HCT116 (cell line): ENCODE results near the gene GPX4. TPM values are rescaled to one million over a fixed set of nuclear protein-coding genes. Genes with fewer than 3 reads are reported as not detected.

Experiments
- ATAC-seq: fragments of 200-7000 bp; cut with Tn5 transposase; 2 replicates; pipeline ENCODE4 v1.9.1; 2020; ENCODE audit warnings: mild to moderate bottlenecking, moderate library complexity
- BruUV-seq: library from RNA; stranded (reverse); fragments of 400-500 nt; replicated peaks from 2 replicates; lab custom pipeline; 2021; lab: Mats Ljungman, UMichigan
- CTCF ChIA-PET: fragments of 300-600 bp; sonication (Branson Sonifier 250); formaldehyde crosslinking; loops from one replicate; lab custom pipeline; 2021; ENCODE audit warnings: antibody characterized with exemption; lab: Charles Lee
- POLR2A ChIA-PET: fragments of 300-600, 350-600 bp; sonication (Branson Sonifier 250); formaldehyde crosslinking; loops from one replicate; lab custom pipeline; 2021; ENCODE audit warnings: antibody characterized with exemption; lab: Charles Lee
- RAD21 ChIA-PET, 2 experiments: fragments of 300-600 bp; sonication (Branson Sonifier 250); formaldehyde crosslinking; loops; one replicate each; lab custom pipeline; 2023; ENCODE audit warnings: low total read pairs in 2 of 2; ENCODE audit not compliant: uncharacterized antibody in 2 of 2, unreplicated experiment in 2 of 2, low non-redundant PET in 1 of 2; lab: Charles Lee
- DNase-seq: peaks from one replicate; pipeline ENCODE4 v3.0.0-alpha.2; 2010; ENCODE audit warnings: low read depth, low spot score
- H2AFZ ChIP-seq: fragments of 200-600 bp; shearing (Covaris generic), sonication (generic); 2 replicates; pipeline ENCODE4 v1.6.1; 2017; ENCODE audit warnings: low read depth, mixed run types, mixed read lengths, antibody characterized with exemption, low read length; ENCODE audit not compliant: poor library complexity, severe bottlenecking
- H3K27ac ChIP-seq: 2 replicates; pipeline ENCODE4 v1.5.1; 2012; ENCODE audit warnings: low read depth, low read length
- H3K27me3 ChIP-seq: fragments of 200-600 bp; sonication (generic); 2 replicates; pipeline ENCODE4 v1.6.1; 2016; ENCODE audit warnings: mixed run types, low read length, mixed read lengths; ENCODE audit not compliant: insufficient read depth
- H3K36me3 ChIP-seq, 2 experiments: fragments of 200-500 bp in 1 of 2; fragments of 200-600 bp in 1 of 2; sonication (Bioruptor generic) in 1 of 2; sonication (generic) in 1 of 2; 2 replicates each; pipeline versions ENCODE4 v1.5.1 to v1.6.1; 2014 to 2016; ENCODE audit warnings: low read length in 2 of 2, inconsistent platforms in 1 of 2, mixed read lengths in 1 of 2, mixed run types in 1 of 2; ENCODE audit not compliant: insufficient read depth in 2 of 2, control insufficient read depth in 1 of 2
- H3K4me1 ChIP-seq, 2 experiments: fragments of 200-600 bp in 1 of 2; sonication (generic) in 1 of 2; 2 replicates each; pipeline versions ENCODE4 v1.5.1 to v1.6.1; 2012 to 2017; ENCODE audit warnings: low read length in 2 of 2, inconsistent platforms in 1 of 2, mild to moderate bottlenecking in 1 of 2, mixed read lengths in 1 of 2, mixed run types in 1 of 2, moderate library complexity in 1 of 2; ENCODE audit not compliant: insufficient read depth in 2 of 2, control insufficient read depth in 1 of 2
- H3K4me2 ChIP-seq: fragments of 200-600 bp; sonication (generic); 2 replicates; pipeline ENCODE4 v1.6.1; 2017; ENCODE audit warnings: mixed run types, low read length, mixed read lengths
- H3K4me3 ChIP-seq, 2 experiments: fragments of 200-600 bp in 1 of 2; sonication (generic) in 1 of 2; replicated peaks in 1 of 2; 2 replicates each; pipeline ENCODE4 v1.5.1; 2011 to 2016; ENCODE audit warnings: low read length in 2 of 2, control low read depth in 1 of 2, low read depth in 1 of 2, mild to moderate bottlenecking in 1 of 2, mixed read lengths in 1 of 2, mixed run types in 1 of 2
- H3K79me2 ChIP-seq: fragments of 200-600 bp; sonication (generic); 2 replicates; pipeline ENCODE4 v1.6.1; 2017; ENCODE audit warnings: mild to moderate bottlenecking, mixed run types, low read length, moderate library complexity, mixed read lengths; ENCODE audit not compliant: insufficient read depth
- H3K9ac ChIP-seq: fragments of 200-600 bp; sonication (generic); 2 replicates; pipeline ENCODE4 v1.6.1; 2016; ENCODE audit warnings: low read length, mixed read lengths
- H3K9me2 ChIP-seq: fragments of 200-600 bp; sonication (generic), shearing (Covaris generic); 2 replicates; pipeline ENCODE4 v1.6.1; 2017; ENCODE audit warnings: mixed run types, mild to moderate bottlenecking, moderate library complexity; ENCODE audit not compliant: insufficient read depth
- H3K9me3 ChIP-seq, 2 experiments: fragments of 200-500 bp in 1 of 2; fragments of 200-600 bp in 1 of 2; sonication (Bioruptor generic) in 1 of 2; sonication (generic) in 1 of 2; 2 replicates each; pipeline ENCODE4 v1.6.1; 2014 to 2017; ENCODE audit warnings: low read length in 2 of 2, mixed read lengths in 2 of 2, inconsistent platforms in 1 of 2, low read depth in 1 of 2, mild to moderate bottlenecking in 1 of 2, mixed run types in 1 of 2, moderate library complexity in 1 of 2; ENCODE audit not compliant: control insufficient read depth in 1 of 2, insufficient read depth in 1 of 2
- H4K20me1 ChIP-seq: fragments of 200-600 bp; sonication (generic), shearing (Covaris generic); 2 replicates; pipeline ENCODE4 v1.6.1; 2017; ENCODE audit warnings: mixed run types, mild to moderate bottlenecking, moderate library complexity; ENCODE audit not compliant: insufficient read depth
- CBX3 ChIP-seq: IDR thresholded peaks from 2 replicates; pipeline ENCODE4 v1.6.1; 2012; ENCODE audit warnings: low read depth
- CEBPB ChIP-seq: IDR thresholded peaks from 2 replicates; pipeline ENCODE4 v1.6.1; 2012; ENCODE audit warnings: low read depth
- EGR1 ChIP-seq: IDR thresholded peaks from 2 replicates; pipeline ENCODE4 v1.6.1; 2012; ENCODE audit warnings: low read depth
- EZH2 ChIP-seq: fragments of 200-600 bp; sonication (generic); IDR thresholded peaks from 2 replicates; pipeline ENCODE4 v1.6.1; 2017; ENCODE audit warnings: antibody characterized with exemption, mixed run types
- FOSL1 ChIP-seq: IDR thresholded peaks from 2 replicates; pipeline ENCODE4 v1.6.1; 2012; ENCODE audit warnings: low read depth
- JUND ChIP-seq: IDR thresholded peaks from 2 replicates; pipeline ENCODE4 v1.6.1; 2012
- POLR2A ChIP-seq: IDR thresholded peaks from 2 replicates; pipeline ENCODE4 v1.7.0; 2011; ENCODE audit warnings: borderline replicate concordance; ENCODE audit not compliant: insufficient read depth, insufficient read length; ENCODE audit errors: extremely low read depth
- POLR2AphosphoS5 ChIP-seq: IDR thresholded peaks from 2 replicates; pipeline ENCODE4 v1.6.1; 2011; ENCODE audit warnings: mild to moderate bottlenecking, low read depth, low read length, moderate library complexity
- RAD21 ChIP-seq: IDR thresholded peaks from 2 replicates; pipeline ENCODE4 v1.6.1; 2012; ENCODE audit warnings: low read depth, mild to moderate bottlenecking
- SIN3A ChIP-seq: IDR thresholded peaks from 2 replicates; pipeline ENCODE4 v1.6.1; 2012; ENCODE audit warnings: low read depth
- SP1 ChIP-seq: IDR thresholded peaks from 2 replicates; pipeline ENCODE4 v1.6.1; 2012; ENCODE audit warnings: low read depth
- TCF7L2 ChIP-seq: IDR thresholded peaks from 2 replicates; pipeline ENCODE4 v1.7.0; 2011; ENCODE audit warnings: borderline replicate concordance, inconsistent platforms; ENCODE audit not compliant: insufficient read depth, insufficient read length; ENCODE audit errors: extremely low read depth
- ZFX ChIP-seq: fragments of 450-650 bp; IDR thresholded peaks from 2 replicates; pipeline ENCODE4 v1.6.1; 2017
- ZNF274 ChIP-seq: fragments of 200-500 bp; sonication (Bioruptor generic); IDR thresholded peaks from 2 replicates; pipeline ENCODE4 v1.6.1; 2014; ENCODE audit warnings: mild to moderate bottlenecking, low read depth, low read length, inconsistent platforms
- intact Hi-C: fragments of 100-400 bp; cut with micrococcal nuclease; formaldehyde crosslinking; loops from 2 replicates; pipeline ENCODE4 v1.10.0; 2022
- total RNA-seq: library from RNA; stranded (reverse); gene quantifications from one replicate; pipeline ENCODE4 v1.2.1, GENCODE V29; 2021; ENCODE audit not compliant: unreplicated experiment
- TF ChIP-seq, protein P1 (sequence below): IDR thresholded peaks from 2 replicates; pipeline ENCODE4 v1.6.1; 2011; ENCODE audit warnings: mild to moderate bottlenecking, low read length, moderate library complexity; ENCODE audit not compliant: insufficient replicate concordance; ENCODE audit errors: extremely low read depth
- TF ChIP-seq, protein P2 (sequence below): IDR thresholded peaks from 2 replicates; pipeline ENCODE4 v1.6.1; 2012
- TF ChIP-seq, protein P3 (sequence below): IDR thresholded peaks from 2 replicates; pipeline ENCODE4 v1.6.1; 2012; ENCODE audit warnings: low read depth

GPX4 gene
- total RNA-seq, 1 experiment from 2014 or later, result 481 TPM

DNA sequence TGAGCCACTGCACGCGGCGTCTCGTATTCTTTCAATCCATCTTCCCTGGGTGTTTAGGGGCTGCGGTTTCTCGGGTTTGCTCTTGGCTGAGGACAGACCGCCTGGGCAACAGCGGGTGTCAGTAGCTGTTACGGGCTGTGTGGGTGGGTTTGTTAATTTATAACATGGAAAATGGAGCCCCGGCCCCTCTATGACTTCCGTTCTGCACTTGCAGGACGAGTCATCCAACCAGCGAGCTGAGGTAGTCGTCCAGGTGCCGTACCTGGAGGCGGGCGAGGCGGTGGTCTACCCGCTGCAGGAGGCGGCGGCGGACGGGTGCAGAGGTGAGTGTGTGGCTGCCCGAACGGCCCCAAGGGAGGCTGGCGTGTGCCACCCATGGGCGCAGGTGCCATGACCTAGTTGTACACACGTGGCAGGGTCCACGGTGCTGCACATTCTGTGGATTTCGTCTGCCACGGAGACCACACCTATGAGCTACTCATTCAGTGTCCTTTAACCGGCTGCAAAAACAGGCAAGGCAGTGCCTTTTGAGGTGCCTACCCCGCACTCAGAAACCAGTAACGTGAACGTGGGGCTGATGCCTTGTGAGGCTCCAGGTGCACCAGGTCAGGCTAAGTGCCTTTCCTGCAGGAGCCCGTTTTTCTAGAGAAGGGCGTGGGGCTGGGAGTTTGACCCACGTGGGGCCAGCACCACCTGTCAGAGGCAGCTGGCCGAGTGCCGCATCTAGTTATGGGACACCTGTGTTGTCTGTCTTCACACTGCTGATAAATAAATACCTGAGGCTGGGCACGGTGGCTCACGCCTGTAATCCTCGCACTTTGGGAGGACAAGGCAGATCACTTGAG is 19.5 kb upstream of the GPX4 start:
- Histone ChIP-seq H4K20me1 (no peaks in the 10 kb centered on the region), H3K36me3 (peaks cover 7 to 23% of the 10 kb centered on the region in 2 experiments; a peak in 3 of 4 replicates), H3K4me2 (no peak overlapping the region), H3K4me3 (no peak overlapping the region), H3K27ac (no peak overlapping the region; the same call in 1 of the 2 replicates), H2AFZ (no peak overlapping the region), H3K9ac (no peak overlapping the region), H3K27me3 (no peaks in the 10 kb centered on the region), H3K9me3 (no peaks in the 10 kb centered on the region), H3K9me2 (no peaks in the 10 kb centered on the region), H3K79me2 (no peaks in the 10 kb centered on the region), H3K4me1 (peaks cover 4 to 18% of the 10 kb centered on the region in 2 experiments)
- no peak for DNase-seq
- ChIA-PET RAD21 (no interaction called here), CTCF (no interaction called here), POLR2A (interaction anchor here (0.8 kb wide), 1 partner anchor 18 kb away, joined by 4 read pairs; no protein-coding TSS in a partner anchor)
- no TSS peak for BruUV-seq
- no peak for TF ChIP-seq JUND
- TF ChIP-seq TCF7L2, result no peak
- TF ChIP-seq CEBPB, result no peak
- TF ChIP-seq ZNF274, result no peak
- TF ChIP-seq, protein P1, sequence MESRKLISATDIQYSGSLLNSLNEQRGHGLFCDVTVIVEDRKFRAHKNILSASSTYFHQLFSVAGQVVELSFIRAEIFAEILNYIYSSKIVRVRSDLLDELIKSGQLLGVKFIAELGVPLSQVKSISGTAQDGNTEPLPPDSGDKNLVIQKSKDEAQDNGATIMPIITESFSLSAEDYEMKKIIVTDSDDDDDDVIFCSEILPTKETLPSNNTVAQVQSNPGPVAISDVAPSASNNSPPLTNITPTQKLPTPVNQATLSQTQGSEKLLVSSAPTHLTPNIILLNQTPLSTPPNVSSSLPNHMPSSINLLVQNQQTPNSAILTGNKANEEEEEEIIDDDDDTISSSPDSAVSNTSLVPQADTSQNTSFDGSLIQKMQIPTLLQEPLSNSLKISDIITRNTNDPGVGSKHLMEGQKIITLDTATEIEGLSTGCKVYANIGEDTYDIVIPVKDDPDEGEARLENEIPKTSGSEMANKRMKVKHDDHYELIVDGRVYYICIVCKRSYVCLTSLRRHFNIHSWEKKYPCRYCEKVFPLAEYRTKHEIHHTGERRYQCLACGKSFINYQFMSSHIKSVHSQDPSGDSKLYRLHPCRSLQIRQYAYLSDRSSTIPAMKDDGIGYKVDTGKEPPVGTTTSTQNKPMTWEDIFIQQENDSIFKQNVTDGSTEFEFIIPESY, result no peak
- no peak for TF ChIP-seq EZH2
- TF ChIP-seq POLR2AphosphoS5, result no peak
- TF ChIP-seq SP1, result no peak
- TF ChIP-seq, protein P2, sequence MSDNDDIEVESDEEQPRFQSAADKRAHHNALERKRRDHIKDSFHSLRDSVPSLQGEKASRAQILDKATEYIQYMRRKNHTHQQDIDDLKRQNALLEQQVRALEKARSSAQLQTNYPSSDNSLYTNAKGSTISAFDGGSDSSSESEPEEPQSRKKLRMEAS, result no peak
- TF ChIP-seq ZFX, result no peak
- TF ChIP-seq, protein P3, sequence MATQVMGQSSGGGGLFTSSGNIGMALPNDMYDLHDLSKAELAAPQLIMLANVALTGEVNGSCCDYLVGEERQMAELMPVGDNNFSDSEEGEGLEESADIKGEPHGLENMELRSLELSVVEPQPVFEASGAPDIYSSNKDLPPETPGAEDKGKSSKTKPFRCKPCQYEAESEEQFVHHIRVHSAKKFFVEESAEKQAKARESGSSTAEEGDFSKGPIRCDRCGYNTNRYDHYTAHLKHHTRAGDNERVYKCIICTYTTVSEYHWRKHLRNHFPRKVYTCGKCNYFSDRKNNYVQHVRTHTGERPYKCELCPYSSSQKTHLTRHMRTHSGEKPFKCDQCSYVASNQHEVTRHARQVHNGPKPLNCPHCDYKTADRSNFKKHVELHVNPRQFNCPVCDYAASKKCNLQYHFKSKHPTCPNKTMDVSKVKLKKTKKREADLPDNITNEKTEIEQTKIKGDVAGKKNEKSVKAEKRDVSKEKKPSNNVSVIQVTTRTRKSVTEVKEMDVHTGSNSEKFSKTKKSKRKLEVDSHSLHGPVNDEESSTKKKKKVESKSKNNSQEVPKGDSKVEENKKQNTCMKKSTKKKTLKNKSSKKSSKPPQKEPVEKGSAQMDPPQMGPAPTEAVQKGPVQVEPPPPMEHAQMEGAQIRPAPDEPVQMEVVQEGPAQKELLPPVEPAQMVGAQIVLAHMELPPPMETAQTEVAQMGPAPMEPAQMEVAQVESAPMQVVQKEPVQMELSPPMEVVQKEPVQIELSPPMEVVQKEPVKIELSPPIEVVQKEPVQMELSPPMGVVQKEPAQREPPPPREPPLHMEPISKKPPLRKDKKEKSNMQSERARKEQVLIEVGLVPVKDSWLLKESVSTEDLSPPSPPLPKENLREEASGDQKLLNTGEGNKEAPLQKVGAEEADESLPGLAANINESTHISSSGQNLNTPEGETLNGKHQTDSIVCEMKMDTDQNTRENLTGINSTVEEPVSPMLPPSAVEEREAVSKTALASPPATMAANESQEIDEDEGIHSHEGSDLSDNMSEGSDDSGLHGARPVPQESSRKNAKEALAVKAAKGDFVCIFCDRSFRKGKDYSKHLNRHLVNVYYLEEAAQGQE, result no peak
- no peak for TF ChIP-seq SIN3A
- no peak for TF ChIP-seq CBX3
- no peak for TF ChIP-seq POLR2A
- TF ChIP-seq EGR1, result no peak
- no peak for TF ChIP-seq RAD21
- no peak for TF ChIP-seq FOSL1
- intact Hi-C loops, result no loop called here
- ATAC-seq, result no peak
